ENCODE data around the gene MEPE. TPM values are rescaled to one million over a fixed set of nuclear protein-coding genes. Genes with fewer than 3 reads are reported as not detected.

The MEPE gene
- polyA plus RNA-seq, 1 donor from 2014 or later = not detected

- no peak for TF ChIP-seq REST (IDR thresholded peaks at IDR 0.05; ENCODE audit: borderline replicate concordance)
- no peak for TF ChIP-seq MXI1 (conservative IDR thresholded peaks at IDR 0.05; ENCODE audit: poor library complexity, severe bottlenecking)
- Histone ChIP-seq H3K4me2 (ENCODE audit: low read length) (no peak overlapping the region), H3F3A (ENCODE audit: insufficient read depth, low read length, poor library complexity, severe bottlenecking) (no peaks in the 10 kb centered on the region), H3K79me2 (replicated peaks; ENCODE audit: insufficient read depth, low read length) (no peaks in the 10 kb centered on the region), H3K9me2 (ENCODE audit: insufficient read depth, low read length) (no peaks in the 10 kb centered on the region), H3K9me3 (ENCODE audit: low read length) (no peaks in the 10 kb centered on the region), H3K4me3 (ENCODE audit: low read length) (no peak overlapping the region), H3K27ac (ENCODE audit: low read length) (no peak overlapping the region), H3K27me3 (ENCODE audit: insufficient read depth, low read depth, low read length) (no peaks in the 10 kb centered on the region), H3K36me3 (ENCODE audit: insufficient read depth, low read length) (no peaks in the 10 kb centered on the region), H3K9ac (ENCODE audit: low read length) (no peak overlapping the region), H2AFZ (ENCODE audit: low read depth, low read length) (no peak overlapping the region), H4K20me1 (ENCODE audit: insufficient read depth) (no peaks in the 10 kb centered on the region)
Observed at GRCh38 chr4:87806520-87806919, 26.2 kb upstream of the MEPE start.

- no peak overlapping the region for H3K4me3 ChIP-seq (ENCODE audit: low read length)
- H3K79me2 ChIP-seq (replicated peaks; ENCODE audit: insufficient read depth, low read length) = no peaks in the 10 kb centered on the region
- H3F3A ChIP-seq (ENCODE audit: insufficient read depth, low read length, poor library complexity, severe bottlenecking) = no peaks in the 10 kb centered on the region
- H3K9me2 ChIP-seq (ENCODE audit: insufficient read depth, low read length) = no peaks in the 10 kb centered on the region
- H4K20me1 ChIP-seq (ENCODE audit: insufficient read depth) = no peaks in the 10 kb centered on the region
- no peak overlapping the region for H3K27ac ChIP-seq (ENCODE audit: low read length)
- no peak overlapping the region for H3K4me2 ChIP-seq (ENCODE audit: low read length)
- TF ChIP-seq EZH2 (IDR thresholded peaks at IDR 0.05; ENCODE audit: borderline replicate concordance, insufficient read depth, low read length, poor library complexity, severe bottlenecking) = no peak
- TF ChIP-seq, protein P1, sequence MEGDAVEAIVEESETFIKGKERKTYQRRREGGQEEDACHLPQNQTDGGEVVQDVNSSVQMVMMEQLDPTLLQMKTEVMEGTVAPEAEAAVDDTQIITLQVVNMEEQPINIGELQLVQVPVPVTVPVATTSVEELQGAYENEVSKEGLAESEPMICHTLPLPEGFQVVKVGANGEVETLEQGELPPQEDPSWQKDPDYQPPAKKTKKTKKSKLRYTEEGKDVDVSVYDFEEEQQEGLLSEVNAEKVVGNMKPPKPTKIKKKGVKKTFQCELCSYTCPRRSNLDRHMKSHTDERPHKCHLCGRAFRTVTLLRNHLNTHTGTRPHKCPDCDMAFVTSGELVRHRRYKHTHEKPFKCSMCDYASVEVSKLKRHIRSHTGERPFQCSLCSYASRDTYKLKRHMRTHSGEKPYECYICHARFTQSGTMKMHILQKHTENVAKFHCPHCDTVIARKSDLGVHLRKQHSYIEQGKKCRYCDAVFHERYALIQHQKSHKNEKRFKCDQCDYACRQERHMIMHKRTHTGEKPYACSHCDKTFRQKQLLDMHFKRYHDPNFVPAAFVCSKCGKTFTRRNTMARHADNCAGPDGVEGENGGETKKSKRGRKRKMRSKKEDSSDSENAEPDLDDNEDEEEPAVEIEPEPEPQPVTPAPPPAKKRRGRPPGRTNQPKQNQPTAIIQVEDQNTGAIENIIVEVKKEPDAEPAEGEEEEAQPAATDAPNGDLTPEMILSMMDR (IDR thresholded peaks at IDR 0.05; ENCODE audit: poor library complexity, severe bottlenecking) = no peak
- TF ChIP-seq REST (IDR thresholded peaks at IDR 0.05; ENCODE audit: borderline replicate concordance) = no peak
- no peak for TF ChIP-seq POLR2AphosphoS5 (IDR thresholded peaks at IDR 0.05)
- TF ChIP-seq MXI1 (conservative IDR thresholded peaks at IDR 0.05; ENCODE audit: poor library complexity, severe bottlenecking) = no peak
- TF ChIP-seq SMC3 (conservative IDR thresholded peaks at IDR 0.05; ENCODE audit: poor library complexity) = no peak
- no peaks in the 10 kb centered on the region for H3K27me3 ChIP-seq (ENCODE audit: insufficient read depth, low read depth, low read length)
- H3K9ac ChIP-seq (ENCODE audit: low read length) = no peak overlapping the region
- no peak overlapping the region for H2AFZ ChIP-seq (ENCODE audit: low read depth, low read length)
- H3K36me3 ChIP-seq (ENCODE audit: insufficient read depth, low read length) = no peaks in the 10 kb centered on the region
- H3K9me3 ChIP-seq (ENCODE audit: low read length) = no peaks in the 10 kb centered on the region
Observed at GRCh38 chr4:87807402-87807801, 25.4 kb upstream of the MEPE start.
